Loucy (cell line): Measurements from ENCODE around the gene ENKD1.

Experiments
- CTCF ChIP-seq: fragments of 200-600 bp; sonication (generic); conservative IDR thresholded peaks from 2 replicates; pipeline ENCODE4 v1.5.1; 2014; ENCODE audit warnings: mild to moderate bottlenecking, antibody characterized with exemption, low read length
- EZH2phosphoT487 ChIP-seq: fragments of 200-600 bp; IDR thresholded peaks from 2 replicates; pipeline ENCODE4 v1.6.1; 2018; ENCODE audit warnings: antibody characterized with exemption, mild to moderate bottlenecking, moderate library complexity, borderline replicate concordance

DNA sequence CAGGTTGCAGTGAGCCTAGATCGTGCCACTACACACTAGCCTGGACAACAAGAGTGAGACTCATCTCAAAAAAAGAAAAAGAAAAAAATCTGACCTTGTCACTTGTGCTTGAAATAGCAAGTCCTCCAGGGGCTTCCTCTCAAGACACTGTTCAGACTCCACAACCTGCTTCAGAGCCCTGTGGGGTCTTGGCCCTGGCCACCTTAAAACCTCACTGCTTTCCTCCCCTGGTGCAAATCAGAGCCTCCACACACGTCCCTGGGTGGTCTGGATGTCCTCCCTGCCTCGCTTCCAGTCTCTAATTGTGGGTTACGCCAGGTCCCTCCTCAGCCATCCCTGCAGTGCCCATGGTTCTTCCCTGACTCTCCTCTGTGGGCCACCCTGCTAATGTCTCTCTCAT lies 11.2 kb downstream of the ENKD1 start:
- no peak for TF ChIP-seq CTCF
- no peak for TF ChIP-seq EZH2phosphoT487
